Erythroblast (primary cell): ENCODE results near the gene ATP6V0C.

Source experiments
- GATA1 ChIP-seq: IDR thresholded peaks from 2 replicates; pipeline ENCODE4 v1.6.1; 2011; ENCODE audit warnings: low read depth, mild to moderate bottlenecking, control low read depth, low read length, moderate library complexity
- POLR2A ChIP-seq: IDR thresholded peaks from 2 replicates; pipeline ENCODE4 v1.6.1; 2011; ENCODE audit warnings: mild to moderate bottlenecking, low read length

- peak; percentile 10 for TF ChIP-seq POLR2A
- no peak for TF ChIP-seq GATA1
Measured at GRCh38 chr16:2464333-2464732, 49.4 kb upstream of the ATP6V0C start.
